ENCODE data around the gene FAM240A. TPM values are rescaled to one million over a fixed set of nuclear protein-coding genes. Genes with fewer than 3 reads are reported as not detected.
"Not testable (repeated sequence)": the region's sequence is repeated elsewhere in the genome, so short reads cannot be mapped to it uniquely, and the experiment has no call there.

FAM240A gene
- total RNA-seq, 1 donor from 2014 or later, result not detected

DNA sequence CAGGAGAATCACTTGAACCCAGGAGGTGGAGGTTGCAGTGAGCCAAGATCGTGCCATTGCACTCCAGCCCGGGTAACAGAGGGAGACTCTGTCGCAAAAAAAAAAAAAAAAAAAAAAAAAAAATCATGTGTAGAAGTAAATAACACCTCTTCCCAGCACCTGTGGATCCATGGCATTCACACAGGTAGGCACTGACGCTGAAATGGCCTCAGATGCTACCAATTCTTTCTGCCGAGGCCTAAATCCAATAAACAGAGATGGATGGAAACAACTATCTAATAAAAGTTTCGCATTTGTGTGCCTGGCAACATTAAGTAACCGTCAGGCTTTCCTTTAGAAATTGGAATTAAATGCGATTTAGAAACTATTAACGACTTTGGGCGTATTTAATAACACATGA lies 35.9 kb upstream of the FAM240A start:
- peaks cover 2% of the 10 kb centered on the region for H3K4me1 Mint-ChIP-seq (ENCODE audit: low read depth, unreplicated experiment)
- no peaks in the 10 kb centered on the region for H3K36me3 Mint-ChIP-seq (ENCODE audit: unreplicated experiment)
- H3K9me3 Mint-ChIP-seq (ENCODE audit: unreplicated experiment), result no peaks in the 10 kb centered on the region
- TF ChIP-seq, protein P1, sequence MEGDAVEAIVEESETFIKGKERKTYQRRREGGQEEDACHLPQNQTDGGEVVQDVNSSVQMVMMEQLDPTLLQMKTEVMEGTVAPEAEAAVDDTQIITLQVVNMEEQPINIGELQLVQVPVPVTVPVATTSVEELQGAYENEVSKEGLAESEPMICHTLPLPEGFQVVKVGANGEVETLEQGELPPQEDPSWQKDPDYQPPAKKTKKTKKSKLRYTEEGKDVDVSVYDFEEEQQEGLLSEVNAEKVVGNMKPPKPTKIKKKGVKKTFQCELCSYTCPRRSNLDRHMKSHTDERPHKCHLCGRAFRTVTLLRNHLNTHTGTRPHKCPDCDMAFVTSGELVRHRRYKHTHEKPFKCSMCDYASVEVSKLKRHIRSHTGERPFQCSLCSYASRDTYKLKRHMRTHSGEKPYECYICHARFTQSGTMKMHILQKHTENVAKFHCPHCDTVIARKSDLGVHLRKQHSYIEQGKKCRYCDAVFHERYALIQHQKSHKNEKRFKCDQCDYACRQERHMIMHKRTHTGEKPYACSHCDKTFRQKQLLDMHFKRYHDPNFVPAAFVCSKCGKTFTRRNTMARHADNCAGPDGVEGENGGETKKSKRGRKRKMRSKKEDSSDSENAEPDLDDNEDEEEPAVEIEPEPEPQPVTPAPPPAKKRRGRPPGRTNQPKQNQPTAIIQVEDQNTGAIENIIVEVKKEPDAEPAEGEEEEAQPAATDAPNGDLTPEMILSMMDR (IDR thresholded peaks at IDR 0.05; ENCODE audit: partially characterized antibody, unreplicated experiment), result no peak
- H3K27ac Mint-ChIP-seq (ENCODE audit: unreplicated experiment), result no peak overlapping the region
- peaks cover 12% of the 10 kb centered on the region for H3K27me3 Mint-ChIP-seq (ENCODE audit: unreplicated experiment)
- H3K4me3 Mint-ChIP-seq (ENCODE audit: unreplicated experiment), result no peak overlapping the region
- DNase-seq, result no peak

DNA sequence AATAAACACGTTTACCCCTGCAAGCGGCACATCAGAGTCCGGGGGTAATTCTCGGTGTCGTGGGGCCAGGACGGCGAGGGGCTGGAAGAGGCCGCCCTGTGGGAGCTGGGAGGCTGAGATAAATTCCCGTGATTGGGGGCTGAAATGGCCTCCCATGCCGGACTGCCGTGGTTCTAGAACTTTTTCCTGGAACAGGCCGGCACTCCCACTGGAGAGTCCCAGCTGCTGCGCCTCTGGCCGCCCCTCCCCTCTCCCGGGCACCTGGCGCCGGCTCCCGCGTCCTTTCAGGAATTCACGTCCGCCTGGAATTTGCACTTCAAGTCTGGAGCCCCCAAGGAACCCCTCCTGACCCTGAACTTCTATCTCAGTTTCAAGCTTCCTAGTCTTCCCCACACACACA lies 35.4 kb upstream of the FAM240A start:
- DNase-seq, result no peak
- H3K4me1 Mint-ChIP-seq (ENCODE audit: low read depth, unreplicated experiment), result peaks cover 2% of the 10 kb centered on the region
- no peaks in the 10 kb centered on the region for H3K9me3 Mint-ChIP-seq (ENCODE audit: unreplicated experiment)
- H3K36me3 Mint-ChIP-seq (ENCODE audit: unreplicated experiment), result no peaks in the 10 kb centered on the region
- H3K27ac Mint-ChIP-seq (ENCODE audit: unreplicated experiment), result no peak overlapping the region
- TF ChIP-seq, protein P1 (IDR thresholded peaks at IDR 0.05; ENCODE audit: partially characterized antibody, unreplicated experiment), result no peak
- peaks cover 12% of the 10 kb centered on the region for H3K27me3 Mint-ChIP-seq (ENCODE audit: unreplicated experiment)
- peak overlapping the region; percentile 71 for H3K4me3 Mint-ChIP-seq (ENCODE audit: unreplicated experiment)

DNA sequence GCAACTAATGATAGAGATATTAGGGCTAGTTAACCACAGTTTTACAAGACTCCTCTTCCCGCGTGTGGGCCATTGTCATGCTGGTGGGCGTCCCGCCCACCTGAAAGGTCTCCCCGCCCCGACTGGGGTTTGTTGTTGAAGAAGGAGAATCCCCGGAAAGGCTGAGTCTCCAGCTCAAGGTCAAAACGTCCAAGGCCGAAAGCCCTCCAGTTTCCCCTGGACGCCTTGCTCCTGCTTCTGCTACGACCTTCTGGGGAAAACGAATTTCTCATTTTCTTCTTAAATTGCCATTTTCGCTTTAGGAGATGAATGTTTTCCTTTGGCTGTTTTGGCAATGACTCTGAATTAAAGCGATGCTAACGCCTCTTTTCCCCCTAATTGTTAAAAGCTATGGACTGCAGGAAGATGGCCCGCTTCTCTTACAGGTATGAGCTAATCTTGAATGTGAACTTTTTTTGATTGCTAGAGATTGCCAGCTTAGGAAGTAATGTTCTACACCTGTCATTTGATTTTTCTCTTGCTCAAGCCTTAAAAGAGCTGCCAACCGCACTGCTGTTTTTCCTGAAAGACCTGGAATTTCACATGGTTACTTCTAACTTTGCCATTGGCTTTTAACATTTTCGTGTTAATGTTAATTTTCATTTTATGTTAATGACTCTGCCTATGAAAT lies 34.6 kb upstream of the FAM240A start:
- H3K27ac Mint-ChIP-seq (ENCODE audit: unreplicated experiment); DNase-seq; H3K36me3 Mint-ChIP-seq (ENCODE audit: unreplicated experiment); H3K9me3 Mint-ChIP-seq (ENCODE audit: unreplicated experiment); H3K4me1 Mint-ChIP-seq (ENCODE audit: low read depth, unreplicated experiment): not testable (repeated sequence)
- Mint-ChIP-seq H3K4me3 (ENCODE audit: unreplicated experiment) (peak overlapping the region; percentile 38), H3K27me3 (ENCODE audit: unreplicated experiment) (peaks cover 12% of the 10 kb centered on the region)

DNA sequence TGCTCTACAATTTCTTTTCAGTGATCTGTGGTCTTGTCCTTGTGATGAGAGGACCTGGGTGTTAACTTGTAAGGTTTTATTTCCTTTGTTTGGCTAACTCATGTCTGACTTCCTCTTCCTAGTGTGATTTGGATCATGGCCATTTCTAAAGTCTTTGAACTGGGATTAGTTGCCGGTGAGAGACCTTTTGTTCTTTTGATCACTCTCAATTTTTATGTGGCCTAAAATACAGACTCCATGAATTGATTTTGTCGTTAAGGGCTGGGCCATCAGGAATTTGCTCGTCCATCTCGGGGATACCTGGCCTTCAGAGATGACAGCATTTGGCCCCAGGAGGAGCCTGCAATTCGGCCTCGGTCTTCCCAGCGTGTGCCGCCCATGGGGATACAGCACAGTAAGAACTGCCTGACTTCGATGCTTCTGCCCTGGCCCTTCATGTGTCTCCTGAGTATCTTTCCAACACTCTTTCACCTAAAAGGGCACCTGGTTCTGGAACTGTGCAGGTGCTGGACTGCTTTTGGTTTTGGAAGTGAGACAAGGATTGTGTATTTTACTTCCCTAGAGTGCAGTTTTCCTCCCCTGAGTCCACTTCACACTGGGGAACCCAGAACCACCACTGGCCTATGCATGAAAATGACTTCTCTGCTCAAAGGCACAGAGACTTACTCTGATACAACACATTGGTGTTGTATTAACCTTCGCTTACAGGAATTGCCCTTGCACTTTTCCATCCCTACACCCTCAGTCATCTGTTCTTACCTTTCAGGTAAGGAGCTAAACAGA lies 33.2 kb upstream of the FAM240A start:
- no peaks in the 10 kb centered on the region for H3K36me3 Mint-ChIP-seq (ENCODE audit: unreplicated experiment)
- H3K4me3 Mint-ChIP-seq (ENCODE audit: unreplicated experiment), result no peak overlapping the region
- H3K9me3 Mint-ChIP-seq (ENCODE audit: unreplicated experiment), result peaks cover 1% of the 10 kb centered on the region
- H3K27me3 Mint-ChIP-seq (ENCODE audit: unreplicated experiment), result peaks cover 9% of the 10 kb centered on the region
- H3K4me1 Mint-ChIP-seq (ENCODE audit: low read depth, unreplicated experiment), result peaks cover 2% of the 10 kb centered on the region
- H3K27ac Mint-ChIP-seq (ENCODE audit: unreplicated experiment), result no peak overlapping the region
- no peak for DNase-seq
- TF ChIP-seq, protein P1 (IDR thresholded peaks at IDR 0.05; ENCODE audit: partially characterized antibody, unreplicated experiment), result no peak

DNA sequence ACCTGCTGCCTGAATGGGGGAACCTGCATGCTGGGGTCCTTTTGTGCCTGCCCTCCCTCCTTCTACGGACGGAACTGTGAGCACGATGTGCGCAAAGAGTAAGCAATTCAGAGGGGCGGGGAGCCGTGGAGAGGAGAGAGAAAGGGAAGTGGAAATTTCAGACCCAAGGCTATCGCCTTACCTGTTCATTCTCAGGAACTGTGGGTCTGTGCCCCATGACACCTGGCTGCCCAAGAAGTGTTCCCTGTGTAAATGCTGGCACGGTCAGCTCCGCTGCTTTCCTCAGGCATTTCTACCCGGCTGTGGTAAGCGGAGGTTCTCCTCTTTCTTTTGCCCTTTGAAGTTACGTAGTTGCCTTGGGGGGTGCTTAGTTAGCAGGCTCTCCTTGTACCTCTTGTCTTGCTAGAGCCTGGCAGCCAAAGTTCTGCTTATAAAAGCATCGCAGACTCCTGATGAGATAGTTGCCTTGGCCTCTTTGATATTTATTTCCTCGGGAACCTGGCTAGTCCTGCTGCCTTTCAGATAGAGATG lies 32.5 kb upstream of the FAM240A start:
- Mint-ChIP-seq H3K27me3 (ENCODE audit: unreplicated experiment) (peaks cover 7% of the 10 kb centered on the region), H3K36me3 (ENCODE audit: unreplicated experiment) (no peaks in the 10 kb centered on the region), H3K4me1 (ENCODE audit: low read depth, unreplicated experiment) (peaks cover 2% of the 10 kb centered on the region), H3K27ac (ENCODE audit: unreplicated experiment) (no peak overlapping the region), H3K9me3 (ENCODE audit: unreplicated experiment) (peaks cover 1% of the 10 kb centered on the region), H3K4me3 (ENCODE audit: unreplicated experiment) (no peak overlapping the region)
- no peak for DNase-seq
- TF ChIP-seq, protein P1 (IDR thresholded peaks at IDR 0.05; ENCODE audit: partially characterized antibody, unreplicated experiment), result no peak

Data from glutamatergic neuron (in vitro differentiated cells).